Neutrophil (primary cell): ENCODE results near the gene TMEM9B.
"Not testable (repeated sequence)": the region's sequence is repeated elsewhere in the genome, so short reads cannot be mapped to it uniquely, and the experiment has no call there.

Experiments used
- H3K27ac ChIP-seq: fragments of 200-600 bp; sonication (generic); 2 replicates; pipeline ENCODE4 v1.5.1; 2016; ENCODE audit warnings: mild to moderate bottlenecking, moderate library complexity
- H3K27me3 ChIP-seq: fragments of 200-600 bp; sonication (generic); 2 replicates; pipeline ENCODE4 v1.6.0; 2016; ENCODE audit warnings: mild to moderate bottlenecking
- H3K36me3 ChIP-seq: fragments of 200-600 bp; sonication (generic); 2 replicates; pipeline ENCODE4 v1.5.1; 2017
- H3K4me1 ChIP-seq, 2 experiments: fragments of 200-600 bp in 1 of 2; sonication (generic) in 1 of 2; 1 replicate in 1 of 2; 2 replicates in 1 of 2; pipeline versions ENCODE4 v1.5.1 to v1.6.1; 2013 to 2016; ENCODE audit warnings: low read depth in 1 of 2, low read length in 1 of 2, mild to moderate bottlenecking in 1 of 2, moderate library complexity in 1 of 2; ENCODE audit not compliant: control insufficient read depth in 1 of 2, insufficient read depth in 1 of 2
- H3K4me3 ChIP-seq, 2 experiments: fragments of 200-600 bp in 1 of 2; sonication (generic) in 1 of 2; 1 replicate in 1 of 2; 2 replicates in 1 of 2; pipeline ENCODE4 v1.5.1; 2013 to 2016; ENCODE audit warnings: low read depth in 1 of 2, low read length in 1 of 2, mild to moderate bottlenecking in 1 of 2, moderate library complexity in 1 of 2
- H3K9me3 ChIP-seq: fragments of 200-600 bp; sonication (generic); 2 replicates; pipeline ENCODE4 v1.5.1; 2016
- CTCF ChIP-seq: fragments of 200-600 bp; sonication (generic); IDR thresholded peaks from 2 replicates; pipeline ENCODE4 v1.5.1; 2016; ENCODE audit warnings: antibody characterized with exemption

Gene TMEM9B

GRCh38 chr11:8997451-8997850 is 33.2 kb upstream of the TMEM9B start:
- peaks cover 10% of the 10 kb centered on the region for H3K27me3 ChIP-seq
- no peaks in the 10 kb centered on the region for H3K9me3 ChIP-seq
- peaks cover 9 to 11% of the 10 kb centered on the region in 2 experiments for H3K4me1 ChIP-seq
- TF ChIP-seq CTCF, result no peak
- no peak overlapping the region for H3K4me3 ChIP-seq
- H3K27ac ChIP-seq, result no peak overlapping the region
- no peaks in the 10 kb centered on the region for H3K36me3 ChIP-seq

- Histone ChIP-seq H3K27ac (no peak overlapping the region), H3K4me3 (no peak overlapping the region), H3K9me3 (no peaks in the 10 kb centered on the region), H3K27me3 (no peaks in the 10 kb centered on the region), H3K36me3 (no peaks in the 10 kb centered on the region), H3K4me1 (no peaks in the 10 kb centered on the region)
- TF ChIP-seq CTCF, result no peak
These were observed 25.2 kb upstream of the TMEM9B start for GRCh38 chr11:8989453-8989852.

- no peak overlapping the region for H3K4me3 ChIP-seq
- H3K36me3 ChIP-seq, result no peaks in the 10 kb centered on the region
- H3K27ac ChIP-seq, result no peak overlapping the region
- H3K4me1 ChIP-seq, result no peaks in the 10 kb centered on the region
- H3K27me3 ChIP-seq, result no peaks in the 10 kb centered on the region
- no peak for TF ChIP-seq CTCF
- no peaks in the 10 kb centered on the region for H3K9me3 ChIP-seq
These were observed 24.3 kb upstream of the TMEM9B start for GRCh38 chr11:8988329-8989234.

GRCh38 chr11:8987446-8987845 is 23.2 kb upstream of the TMEM9B start:
- Histone ChIP-seq H3K36me3 (no peaks in the 10 kb centered on the region), H3K9me3 (no peaks in the 10 kb centered on the region), H3K4me1 (no peaks in the 10 kb centered on the region), H3K27ac (no peak overlapping the region), H3K4me3 (no peak overlapping the region), H3K27me3 (no peaks in the 10 kb centered on the region)
- no peak for TF ChIP-seq CTCF

GRCh38 chr11:8986772-8987171 is 22.5 kb upstream of the TMEM9B start:
- H3K36me3 ChIP-seq, H3K4me3 ChIP-seq, H3K27ac ChIP-seq, H3K27me3 ChIP-seq, H3K4me1 ChIP-seq, H3K9me3 ChIP-seq: not testable (repeated sequence)

- Histone ChIP-seq H3K27me3 (no peaks in the 10 kb centered on the region), H3K36me3 (no peaks in the 10 kb centered on the region), H3K27ac (no peak overlapping the region), H3K4me1 (no peaks in the 10 kb centered on the region), H3K9me3 (no peaks in the 10 kb centered on the region), H3K4me3 (no peak overlapping the region)
- no peak for TF ChIP-seq CTCF
These were observed 21.2 kb upstream of the TMEM9B start for GRCh38 chr11:8985462-8985861.
